Umbilical cord (tissue), 2 donors: Measurements from ENCODE around the gene EIF2B5. TPM values are rescaled to one million over a fixed set of nuclear protein-coding genes. Genes with fewer than 3 reads are reported as not detected.

Experiments
- DNase-seq: peaks from one replicate; pipeline ENCODE4 v3.0.0-alpha.2; 2015; ENCODE audit warnings: low spot score
- total RNA-seq: library from RNA; depleted of rRNA; stranded (reverse); fragments of >200 nt; gene quantifications from one replicate; pipeline ENCODE4 v1.2.3, GENCODE V29; 2014; ENCODE audit warnings: low replicate concordance; ENCODE audit not compliant: insufficient read depth

EIF2B5 gene
- total RNA-seq, 1 donor from 2014 or later: 24.3 TPM

DNA sequence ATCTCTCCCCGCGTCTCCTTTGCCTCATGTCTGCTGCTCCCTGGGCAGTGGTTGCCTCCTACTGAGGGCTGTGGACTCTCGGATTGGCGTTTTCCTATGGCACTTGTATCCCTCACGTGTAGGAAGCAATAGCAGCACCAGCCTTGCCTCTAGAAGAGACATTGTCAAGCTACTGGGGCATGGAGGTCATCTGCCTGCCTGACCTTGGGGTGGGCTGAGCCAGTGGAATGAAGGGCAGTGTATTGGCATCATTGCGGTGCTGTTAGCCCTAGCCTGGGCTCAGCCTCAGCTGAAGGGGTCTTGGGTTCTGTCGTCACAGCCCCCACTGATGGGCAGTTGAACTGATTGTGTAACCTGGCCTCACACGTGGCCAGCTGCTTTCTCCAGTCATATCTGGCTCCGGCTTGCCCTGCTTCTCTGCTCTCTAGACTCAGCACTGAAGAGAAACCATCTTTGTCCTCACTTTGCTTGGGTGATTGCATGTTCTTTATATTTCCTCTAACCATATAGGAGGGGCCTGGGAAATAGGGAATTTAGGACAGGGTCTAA, 58.9 kb downstream of the EIF2B5 start:
- no peak for DNase-seq

Other genes starting within 250 kb of the EIF2B5 start
- 19.7 TPM for gene ABCC5, start 117.5 kb upstream of the EIF2B5 start, total RNA-seq
- gene HTR3D, start 103.6 kb upstream of the EIF2B5 start, total RNA-seq: not detected
- not detected for gene HTR3C, start 82.3 kb upstream of the EIF2B5 start, total RNA-seq
- 0.72 TPM for gene HTR3E, start 38.3 kb upstream of the EIF2B5 start, total RNA-seq
- 28.9 TPM for gene DVL3, start 20.0 kb downstream of the EIF2B5 start, total RNA-seq
- 287 TPM for gene AP2M1, start 39.5 kb downstream of the EIF2B5 start, total RNA-seq
- 45.3 TPM for gene ABCF3, start 50.8 kb downstream of the EIF2B5 start, total RNA-seq
- gene VWA5B2, start 94.2 kb downstream of the EIF2B5 start, total RNA-seq: 1.7 TPM
- 27.7 TPM for gene ALG3, start 113.6 kb downstream of the EIF2B5 start, total RNA-seq
- not detected for gene EEF1AKMT4, start 114.3 kb downstream of the EIF2B5 start, total RNA-seq
- gene CAMK2N2, start 126.2 kb downstream of the EIF2B5 start, total RNA-seq: not detected
- gene ECE2, start 140.7 kb downstream of the EIF2B5 start, total RNA-seq: not detected
- 191 TPM for gene PSMD2, start 163.9 kb downstream of the EIF2B5 start, total RNA-seq
- 89.6 TPM for gene EIF4G1, start 179.2 kb downstream of the EIF2B5 start, total RNA-seq
- 13.2 TPM for gene FAM131A, start 202.2 kb downstream of the EIF2B5 start, total RNA-seq
- gene CLCN2, start 226.2 kb downstream of the EIF2B5 start, total RNA-seq: 4.3 TPM
- gene POLR2H, start 226.4 kb downstream of the EIF2B5 start, total RNA-seq: 58.3 TPM
- not detected for gene THPO, start 242.8 kb downstream of the EIF2B5 start, total RNA-seq
- 13.7 TPM for gene CHRD, start 244.7 kb downstream of the EIF2B5 start, total RNA-seq